Esophagus squamous epithelium (tissue), 4 donors: ENCODE results near the gene HYOU1.

ENCODE experiments used
- POLR2A ChIP-seq, 4 donors: fragments of 450-650 bp; IDR thresholded peaks; one replicate each; pipeline ENCODE4 v1.6.1; 2017; ENCODE audit warnings: antibody characterized with exemption in 4 of 4, mild to moderate bottlenecking in 4 of 4, moderate library complexity in 3 of 4
- TF ChIP-seq, protein P1 (sequence below), 6 experiments: fragments of 450-650 bp in 4 of 6; fragments of 200-600 bp in 2 of 6; sonication (generic) in 2 of 6; IDR thresholded peaks; one replicate each; pipeline ENCODE4 v1.5.1; 2016 to 2019; ENCODE audit warnings: antibody characterized with exemption in 6 of 6, mild to moderate bottlenecking in 4 of 6, moderate library complexity in 4 of 6

DNA sequence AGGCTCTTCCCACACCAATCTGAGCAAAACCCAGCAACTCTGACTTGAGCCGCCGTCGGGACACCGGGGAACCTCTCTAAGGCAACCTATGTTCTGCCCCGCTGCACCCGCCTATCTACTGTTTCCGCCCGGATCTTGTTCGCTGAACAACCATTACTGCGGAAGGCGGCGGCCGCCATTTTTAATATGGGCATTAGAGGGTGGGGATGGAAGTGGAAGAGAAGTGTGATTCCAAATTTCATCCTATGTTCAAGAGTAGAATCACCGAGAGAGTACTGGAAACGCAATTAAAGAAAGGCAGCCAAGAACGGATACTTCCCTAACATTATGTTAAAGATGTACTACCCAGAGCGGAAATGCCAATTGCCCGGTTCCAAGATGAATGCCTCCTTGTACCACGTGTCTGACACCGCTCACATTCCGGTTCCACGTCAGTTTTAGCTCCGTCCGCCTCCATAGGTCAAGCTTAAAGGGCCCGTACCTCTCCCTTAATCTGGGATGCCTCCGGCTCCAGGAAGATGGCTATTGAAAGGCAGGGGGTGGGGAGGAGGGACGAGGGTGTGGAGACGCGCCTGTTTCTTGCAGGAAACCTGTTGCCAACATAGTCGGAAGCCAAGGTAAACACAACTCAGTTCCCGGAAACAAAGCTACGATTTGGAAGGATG, 44.9 kb upstream of the HYOU1 start, which contains the start of gene DPAGT1:
- TF ChIP-seq POLR2A (IDR thresholded peaks at IDR 0.05): peak in 1 of 4 donors; percentile 44
- TF ChIP-seq, protein P1, sequence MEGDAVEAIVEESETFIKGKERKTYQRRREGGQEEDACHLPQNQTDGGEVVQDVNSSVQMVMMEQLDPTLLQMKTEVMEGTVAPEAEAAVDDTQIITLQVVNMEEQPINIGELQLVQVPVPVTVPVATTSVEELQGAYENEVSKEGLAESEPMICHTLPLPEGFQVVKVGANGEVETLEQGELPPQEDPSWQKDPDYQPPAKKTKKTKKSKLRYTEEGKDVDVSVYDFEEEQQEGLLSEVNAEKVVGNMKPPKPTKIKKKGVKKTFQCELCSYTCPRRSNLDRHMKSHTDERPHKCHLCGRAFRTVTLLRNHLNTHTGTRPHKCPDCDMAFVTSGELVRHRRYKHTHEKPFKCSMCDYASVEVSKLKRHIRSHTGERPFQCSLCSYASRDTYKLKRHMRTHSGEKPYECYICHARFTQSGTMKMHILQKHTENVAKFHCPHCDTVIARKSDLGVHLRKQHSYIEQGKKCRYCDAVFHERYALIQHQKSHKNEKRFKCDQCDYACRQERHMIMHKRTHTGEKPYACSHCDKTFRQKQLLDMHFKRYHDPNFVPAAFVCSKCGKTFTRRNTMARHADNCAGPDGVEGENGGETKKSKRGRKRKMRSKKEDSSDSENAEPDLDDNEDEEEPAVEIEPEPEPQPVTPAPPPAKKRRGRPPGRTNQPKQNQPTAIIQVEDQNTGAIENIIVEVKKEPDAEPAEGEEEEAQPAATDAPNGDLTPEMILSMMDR (IDR thresholded peaks at IDR 0.05): no peak
